Measurements from ENCODE around the gene INTS11.
"Not testable (repeated sequence)": the region's sequence is repeated elsewhere in the genome, so short reads cannot be mapped to it uniquely, and the experiment has no call there.

The INTS11 gene

GRCh38 chr1:1370771-1371300, 46.4 kb upstream of the INTS11 start:
- CTCF ChIA-PET: interaction anchor here (1.1 to 4.0 kb wide), 12 partner anchors 8 to 386 kb away, joined by 3 to 29 read pairs (median 5); partner anchors contain the start of genes CCNL2, MRPL20 and MXRA8
- TF ChIP-seq, protein P1, sequence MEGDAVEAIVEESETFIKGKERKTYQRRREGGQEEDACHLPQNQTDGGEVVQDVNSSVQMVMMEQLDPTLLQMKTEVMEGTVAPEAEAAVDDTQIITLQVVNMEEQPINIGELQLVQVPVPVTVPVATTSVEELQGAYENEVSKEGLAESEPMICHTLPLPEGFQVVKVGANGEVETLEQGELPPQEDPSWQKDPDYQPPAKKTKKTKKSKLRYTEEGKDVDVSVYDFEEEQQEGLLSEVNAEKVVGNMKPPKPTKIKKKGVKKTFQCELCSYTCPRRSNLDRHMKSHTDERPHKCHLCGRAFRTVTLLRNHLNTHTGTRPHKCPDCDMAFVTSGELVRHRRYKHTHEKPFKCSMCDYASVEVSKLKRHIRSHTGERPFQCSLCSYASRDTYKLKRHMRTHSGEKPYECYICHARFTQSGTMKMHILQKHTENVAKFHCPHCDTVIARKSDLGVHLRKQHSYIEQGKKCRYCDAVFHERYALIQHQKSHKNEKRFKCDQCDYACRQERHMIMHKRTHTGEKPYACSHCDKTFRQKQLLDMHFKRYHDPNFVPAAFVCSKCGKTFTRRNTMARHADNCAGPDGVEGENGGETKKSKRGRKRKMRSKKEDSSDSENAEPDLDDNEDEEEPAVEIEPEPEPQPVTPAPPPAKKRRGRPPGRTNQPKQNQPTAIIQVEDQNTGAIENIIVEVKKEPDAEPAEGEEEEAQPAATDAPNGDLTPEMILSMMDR (IDR thresholded peaks at IDR 0.05; ENCODE audit: control extremely low read depth, extremely low read depth, low read depth, missing control alignments): no peak
- POLR2A ChIA-PET: no interaction called here
- DNase-seq (ENCODE audit: extremely low spot score): no peak

DNA sequence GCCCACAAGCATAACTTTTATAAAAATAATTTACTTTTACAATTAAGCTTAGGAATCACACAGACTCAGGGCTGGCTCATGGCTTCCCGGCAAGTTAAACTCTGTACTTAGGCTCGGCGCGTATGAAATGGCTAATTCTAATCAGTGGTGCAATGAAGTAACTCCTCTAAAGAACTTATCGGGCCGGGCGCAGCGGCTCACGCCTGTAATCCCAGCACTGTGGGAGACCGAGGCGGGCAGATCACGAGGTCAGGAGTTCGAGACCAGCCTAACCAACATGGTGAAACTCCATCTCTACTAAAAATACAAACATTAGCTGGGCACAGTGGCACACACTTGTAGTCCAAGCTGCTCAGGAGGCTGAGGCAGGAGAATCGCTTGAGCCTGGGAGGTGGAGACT, 45.6 kb upstream of the INTS11 start:
- CTCF ChIA-PET: interaction anchor here (0.9 to 4.0 kb wide), 4 partner anchors 17 to 34 kb away, joined by 3 to 29 read pairs (median 4); no protein-coding TSS in a partner anchor
- DNase-seq (ENCODE audit: extremely low spot score); POLR2A ChIA-PET: not testable (repeated sequence)

DNA sequence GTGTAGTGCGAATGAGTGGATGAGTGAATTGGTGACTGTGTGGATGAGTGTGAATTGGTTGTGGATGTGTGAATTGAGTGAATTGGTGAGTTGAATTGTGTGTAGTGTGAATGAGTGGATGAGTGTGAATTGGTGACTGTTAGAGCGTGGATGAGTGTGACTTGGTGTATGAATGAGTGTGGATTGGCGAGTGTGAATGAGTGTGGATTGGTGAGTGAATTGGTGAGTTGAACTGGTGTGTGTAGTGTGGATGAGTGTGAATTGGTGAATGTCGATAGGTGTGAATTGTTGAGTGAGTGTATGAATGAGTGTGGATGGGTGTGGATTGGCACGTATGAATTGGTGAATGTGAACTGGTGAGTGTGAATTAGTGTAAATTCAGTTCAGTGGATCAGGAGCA, 42.9 kb upstream of the INTS11 start:
- TF ChIP-seq, protein P1 (IDR thresholded peaks at IDR 0.05; ENCODE audit: control extremely low read depth, extremely low read depth, low read depth, missing control alignments): no peak
- ChIA-PET POLR2A (no interaction called here), CTCF (no interaction called here)
- no peak for DNase-seq (ENCODE audit: extremely low spot score)

- TF ChIP-seq, protein P1 (IDR thresholded peaks at IDR 0.05; ENCODE audit: control extremely low read depth, extremely low read depth, low read depth, missing control alignments): no peak
- CTCF ChIA-PET: no interaction called here
- POLR2A ChIA-PET: no interaction called here
- DNase-seq (ENCODE audit: extremely low spot score): no peak
Observed at GRCh38 chr1:1366699-1367066, 42.2 kb upstream of the INTS11 start.

GRCh38 chr1:1365875-1366698, 41.6 kb upstream of the INTS11 start:
- POLR2A ChIA-PET: no interaction called here
- CTCF ChIA-PET: interaction anchor here (1.2 kb wide), 1 partner anchor 18 kb away, joined by 3 read pairs; no protein-coding TSS in a partner anchor
- DNase-seq (ENCODE audit: extremely low spot score): no peak
- TF ChIP-seq, protein P1 (IDR thresholded peaks at IDR 0.05; ENCODE audit: control extremely low read depth, extremely low read depth, low read depth, missing control alignments): no peak

- DNase-seq (ENCODE audit: extremely low spot score): no peak
- TF ChIP-seq, protein P1 (IDR thresholded peaks at IDR 0.05; ENCODE audit: control extremely low read depth, extremely low read depth, low read depth, missing control alignments): no peak
- CTCF ChIA-PET: interaction anchor here (2.8 kb wide), 1 partner anchor 8 kb away, joined by 15 read pairs; no protein-coding TSS in a partner anchor
- POLR2A ChIA-PET: no interaction called here
Observed at GRCh38 chr1:1364266-1364665, 39.8 kb upstream of the INTS11 start.

GRCh38 chr1:1361982-1362423, 37.5 kb upstream of the INTS11 start:
- ChIA-PET CTCF (interaction anchor here (2.8 kb wide), 1 partner anchor 10 kb away, joined by 15 read pairs; no protein-coding TSS in a partner anchor), POLR2A (no interaction called here)
- TF ChIP-seq, protein P1 (IDR thresholded peaks at IDR 0.05; ENCODE audit: control extremely low read depth, extremely low read depth, low read depth, missing control alignments): no peak
- no peak for DNase-seq (ENCODE audit: extremely low spot score)
